Pancreas (tissue), 10 donors: ENCODE results near the gene JAK3. TPM values are rescaled to one million over a fixed set of nuclear protein-coding genes. Genes with fewer than 3 reads are reported as not detected.

Experiments
- ATAC-seq, 4 donors: fragments of 200-7000 bp; cut with Tn5 transposase; one replicate each; pipeline versions ENCODE4 v1.8.0 to v1.9.1; 2020; ENCODE audit warnings: mild to moderate bottlenecking in 4 of 4, moderate library complexity in 4 of 4
- DNase-seq, 6 donors: peaks; one replicate each; pipeline ENCODE4 v3.0.0-alpha.2; 2020
- FAIRE-seq: peaks from 2 replicates; lab custom pipeline; 2012; peaks lifted over from hg19 to GRCh38; lab: Jason Lieb, UNC
- H3K27ac ChIP-seq, 4 donors: fragments of 200-600 bp; sonication (generic); 1 replicate in 3 of 4; 2 replicates in 1 of 4; pipeline versions ENCODE4 v1.5.0 to v1.8.0; 2020
- H3K27me3 ChIP-seq, 4 donors: fragments of 200-600 bp; one replicate each; pipeline ENCODE4 v1.8.0; 2021
- H3K36me3 ChIP-seq, 3 donors: fragments of 200-600 bp; sonication (generic) in 1 of 3; one replicate each; pipeline versions ENCODE4 v1.5.0 to v1.8.0; 2020 to 2021
- H3K4me1 ChIP-seq, 3 donors: fragments of 200-600 bp; one replicate each; pipeline ENCODE4 v1.8.0; 2021
- H3K4me3 ChIP-seq, 4 donors: fragments of 200-600 bp; sonication (generic) in 2 of 4; one replicate each; pipeline versions ENCODE4 v1.5.0 to v1.8.0; 2020 to 2021
- H3K9me3 ChIP-seq, 4 donors: fragments of 200-600 bp; one replicate each; pipeline ENCODE4 v1.8.0; 2021
- CTCF ChIP-seq, 4 donors: fragments of 200-600 bp; sonication (generic) in 3 of 4; IDR thresholded peaks; one replicate each; pipeline versions ENCODE4 v1.5.0 to v1.8.0; 2021; ENCODE audit warnings: antibody characterized with exemption in 4 of 4
- WGBS, 2 donors: extraction: QIAGEN DNeasy Blood & Tissue Kit; methylation state at CpG; one replicate each; pipeline ENCODE4 v1.1.7; 2013; 5-methylcytosine and 5-hydroxymethylcytosine counted together
- intact Hi-C, 3 donors: fragments of 100-400 bp; cut with DNase I; formaldehyde crosslinking; loops; one replicate each; pipeline versions ENCODE4 v1.11.1 to v1.14.2; 2022
- polyA plus RNA-seq, 2 donors: library from polyadenylated mRNA; stranded (reverse); fragments of 200-250 nt; gene quantifications; one replicate each; pipeline ENCODE4 v1.2.3, GENCODE V29; 2013
- total RNA-seq, 6 donors: library from RNA; stranded (reverse); fragmentation: NEBNext Ultra II Directional in 4 of 6; extraction: Animal tissue kit (Norgen Biotek cat#: 25700) in 4 of 6; gene quantifications; one replicate each; pipeline versions ENCODE4 v1.2.1 to v1.2.4, GENCODE V29; 2021 to 2023
- donor health status: healthy with polysubstance abuse.
- donor health status: DM: no; HTN: no; CAD: no; lungs with moderate emphysema.
- donor health status: DM: no; HTN: no; CAD: no.
- donor health status: control.
- donor health status: control.
- donor health status: Bipolar disorder and iron deficiency.
- donor health status: DM: yes; HTN: yes; CAD: no.
- donor health status: DM: no; HTN: no; CAD: no.
- donor health status: DM: no; HTN: no; CAD: no.
- donor health status: DM: yes; HTN: yes; CAD: no.

Gene JAK3
- total and polyA plus RNA-seq, 8 donors, result 1.1 to 6.6 (median 2.5) TPM

GRCh38 chr19:17874758-17875135 lies 27.0 kb upstream of the JAK3 start:
- Histone ChIP-seq H3K36me3 (no peaks in the 10 kb centered on the region), H3K27ac (no peak overlapping the region), H3K4me1 (peaks cover 0 to 5% (median 0%) of the 10 kb centered on the region in 3 donors), H3K27me3 (peaks cover 0 to 27% (median 4%) of the 10 kb centered on the region in 4 donors), H3K9me3 (no peaks in the 10 kb centered on the region), H3K4me3 (no peak overlapping the region)
- no peak for TF ChIP-seq CTCF (IDR thresholded peaks at IDR 0.05)
- DNase-seq (no peak), ATAC-seq (no peak), FAIRE-seq (no peak)
- intact Hi-C loops, result loop anchor here in 2 of 3 donors (5.0 to 10.0 kb wide), 2 partner anchors 50 to 58 kb away; partner anchors contain the start of gene CCDC124 (in 1 of the 2)
- 64 to 67% methylated on average over 9 of the region's 9 CpGs for WGBS, 2 donors

- 6 to 8% methylated on average over 49 to 63 of the region's 63 CpGs for WGBS, 2 donors
- no peak for TF ChIP-seq CTCF (IDR thresholded peaks at IDR 0.05)
- ATAC-seq (peak; percentile 55 to 82 (median 58)), DNase-seq (peak in 2 of 6 donors; percentile 49 to 77), FAIRE-seq (no peak)
- no peaks in the 10 kb centered on the region for H3K36me3 ChIP-seq
- no peak overlapping the region for H3K27ac ChIP-seq
- H3K4me1 ChIP-seq, result peaks cover 0 to 5% (median 0%) of the 10 kb centered on the region in 3 donors
- intact Hi-C loops, result loop anchor here in 2 of 3 donors (5.0 to 10.0 kb wide), 2 partner anchors 51 to 58 kb away; partner anchors contain the start of gene CCDC124 (in 1 of the 2)
- H3K4me3 ChIP-seq, result peak overlapping the region in 1 of 4 donors; percentile 36
- no peaks in the 10 kb centered on the region for H3K9me3 ChIP-seq
- peaks cover 0 to 27% (median 4%) of the 10 kb centered on the region in 4 donors for H3K27me3 ChIP-seq
Measured at GRCh38 chr19:17873786-17874757, 26.3 kb upstream of the JAK3 start.

GRCh38 chr19:17872251-17873001 lies 24.6 kb upstream of the JAK3 start:
- no peaks in the 10 kb centered on the region for H3K36me3 ChIP-seq
- no peak overlapping the region for H3K4me3 ChIP-seq
- H3K9me3 ChIP-seq, result no peaks in the 10 kb centered on the region
- ATAC-seq (peak in 1 of 4 donors; percentile 5), FAIRE-seq (no peak), DNase-seq (peak in 1 of 6 donors; percentile 72)
- H3K27ac ChIP-seq, result no peak overlapping the region
- H3K4me1 ChIP-seq, result peaks cover 0 to 5% (median 0%) of the 10 kb centered on the region in 3 donors
- peaks cover 0 to 27% (median 4%) of the 10 kb centered on the region in 4 donors for H3K27me3 ChIP-seq
- WGBS, 2 donors, result 11 to 12% methylated on average over 60 to 61 of the region's 61 CpGs
- no peak for TF ChIP-seq CTCF (IDR thresholded peaks at IDR 0.05)
- intact Hi-C loops, result loop anchor here in 2 of 3 donors (5.0 to 10.0 kb wide), 2 partner anchors 52 to 60 kb away; partner anchors contain the start of gene CCDC124 (in 1 of the 2)

GRCh38 chr19:17871878-17872250 lies 24.1 kb upstream of the JAK3 start, which contains the start of gene SLC5A5:
TSS of gene SLC5A5 (plus strand) at chr19:17871945. CDS start at chr19:17872320, 375 bp downstream.
- intact Hi-C loops, result loop anchor here in 2 of 3 donors (5.0 to 10.0 kb wide), 2 partner anchors 53 to 60 kb away; partner anchors contain the start of gene CCDC124 (in 1 of the 2)
- Histone ChIP-seq H3K27ac (no peak within 1 kb of the TSS), H3K4me3 (no peak within 1 kb of the TSS), H3K9me3 (no peaks in the 10 kb centered on the region), H3K4me1 (peaks cover 0 to 5% (median 0%) of the 10 kb centered on the region in 3 donors), H3K36me3 (no peaks in the 10 kb centered on the region), H3K27me3 (peaks cover 0 to 27% (median 4%) of the 10 kb centered on the region in 4 donors)
- ATAC-seq (no peak), DNase-seq (no peak), FAIRE-seq (no peak)
- WGBS, 2 donors, result 2 to 12% methylated on average over 18 to 26 of the region's 26 CpGs
- TF ChIP-seq CTCF (IDR thresholded peaks at IDR 0.05), result no peak
